ENCODE measurements around the gene SPPL2B. TPM values are rescaled to one million over a fixed set of nuclear protein-coding genes. Genes with fewer than 3 reads are reported as not detected.

Gene SPPL2B
- total RNA-seq, 2 experiments from 2014 or later, result 73.5 to 80.7 TPM

GRCh38 chr19:2363419-2363818, 34.9 kb downstream of the SPPL2B start:
- H3K9me3 Mint-ChIP-seq (ENCODE audit: insufficient read depth), result no peaks in the 10 kb centered on the region
- ChIA-PET CTCF (no interaction called here), POLR2A (no interaction called here)
- no peak for DNase-seq
- H3K27ac Mint-ChIP-seq, result no peak overlapping the region
- H3K4me1 Mint-ChIP-seq (ENCODE audit: low read depth), result peaks cover 8% of the 10 kb centered on the region
- peaks cover 3% of the 10 kb centered on the region for H3K36me3 Mint-ChIP-seq (ENCODE audit: low read depth)
- ATAC-seq, result no peak
- peaks cover 12% of the 10 kb centered on the region for H3K27me3 Mint-ChIP-seq (ENCODE audit: low read depth)
- no peak overlapping the region for H3K4me3 Mint-ChIP-seq

GRCh38 chr19:2365201-2365970, 36.9 kb downstream of the SPPL2B start:
- POLR2A ChIA-PET, result interaction anchor here (0.6 kb wide), 1 partner anchor 216 kb away, joined by 3 read pairs; no protein-coding TSS in a partner anchor
- peaks cover 9% of the 10 kb centered on the region for H3K27me3 Mint-ChIP-seq (ENCODE audit: low read depth)

GRCh38 chr19:2371656-2372055, 43.2 kb downstream of the SPPL2B start:
- Mint-ChIP-seq H3K27ac (no peak overlapping the region), H3K36me3 (ENCODE audit: low read depth) (peaks cover 5% of the 10 kb centered on the region), H3K4me1 (ENCODE audit: low read depth) (peaks cover 9% of the 10 kb centered on the region), H3K4me3 (no peak overlapping the region), H3K27me3 (ENCODE audit: low read depth) (peaks cover 2% of the 10 kb centered on the region), H3K9me3 (ENCODE audit: insufficient read depth) (peaks cover 4% of the 10 kb centered on the region)
- ATAC-seq (no peak), DNase-seq (no peak)
- CTCF ChIA-PET, result no interaction called here
- POLR2A ChIA-PET, result no interaction called here

More at GRCh38 chr19:2365201-2365970, 36.9 kb downstream of the SPPL2B start:
- ATAC-seq, result no peak
- peaks cover 5% of the 10 kb centered on the region for H3K36me3 Mint-ChIP-seq (ENCODE audit: low read depth)
- H3K4me3 Mint-ChIP-seq, result no peak overlapping the region
- no peak overlapping the region for H3K27ac Mint-ChIP-seq
- CTCF ChIA-PET, result interaction anchor here (0.6 to 1.0 kb wide), 2 partner anchors 27 to 130 kb away, joined by 3 read pairs; partner anchors contain the start of gene PLEKHJ1
- DNase-seq, result no peak
- H3K9me3 Mint-ChIP-seq (ENCODE audit: insufficient read depth), result peaks cover 4% of the 10 kb centered on the region
- peaks cover 12% of the 10 kb centered on the region for H3K4me1 Mint-ChIP-seq (ENCODE audit: low read depth)

- ATAC-seq (no peak), DNase-seq (no peak)
- peaks cover 9% of the 10 kb centered on the region for H3K4me1 Mint-ChIP-seq (ENCODE audit: low read depth)
- H3K36me3 Mint-ChIP-seq (ENCODE audit: low read depth), result peaks cover 5% of the 10 kb centered on the region
- peaks cover 2% of the 10 kb centered on the region for H3K27me3 Mint-ChIP-seq (ENCODE audit: low read depth)
- no peak overlapping the region for H3K4me3 Mint-ChIP-seq
- POLR2A ChIA-PET, result no interaction called here
- H3K27ac Mint-ChIP-seq, result no peak overlapping the region
- H3K9me3 Mint-ChIP-seq (ENCODE audit: insufficient read depth), result peaks cover 4% of the 10 kb centered on the region
- CTCF ChIA-PET, result no interaction called here
Observed at GRCh38 chr19:2372076-2372612, 43.7 kb downstream of the SPPL2B start.

GRCh38 chr19:2374808-2375207, 46.3 kb downstream of the SPPL2B start:
- no peak overlapping the region for H3K4me3 Mint-ChIP-seq
- ChIA-PET POLR2A (no interaction called here), CTCF (no interaction called here)
- H3K9me3 Mint-ChIP-seq (ENCODE audit: insufficient read depth), result no peaks in the 10 kb centered on the region
- peaks cover 2% of the 10 kb centered on the region for H3K27me3 Mint-ChIP-seq (ENCODE audit: low read depth)
- peaks cover 2% of the 10 kb centered on the region for H3K4me1 Mint-ChIP-seq (ENCODE audit: low read depth)
- no peak overlapping the region for H3K27ac Mint-ChIP-seq
- DNase-seq, result no peak
- no peak for ATAC-seq
- peaks cover 1% of the 10 kb centered on the region for H3K36me3 Mint-ChIP-seq (ENCODE audit: low read depth)

GRCh38 chr19:2375353-2376121, 47.1 kb downstream of the SPPL2B start:
- H3K9me3 Mint-ChIP-seq (ENCODE audit: insufficient read depth), result no peaks in the 10 kb centered on the region
- peaks cover 2% of the 10 kb centered on the region for H3K27me3 Mint-ChIP-seq (ENCODE audit: low read depth)
- peaks cover under 1% of the 10 kb centered on the region for H3K4me1 Mint-ChIP-seq (ENCODE audit: low read depth)
- ChIA-PET CTCF (no interaction called here), POLR2A (no interaction called here)
- no peak for DNase-seq
- H3K36me3 Mint-ChIP-seq (ENCODE audit: low read depth), result peaks cover 1% of the 10 kb centered on the region
- H3K27ac Mint-ChIP-seq, result no peak overlapping the region
- H3K4me3 Mint-ChIP-seq, result no peak overlapping the region
- ATAC-seq, result no peak

- Mint-ChIP-seq H3K27me3 (ENCODE audit: low read depth) (peaks cover 2% of the 10 kb centered on the region), H3K27ac (no peak overlapping the region), H3K36me3 (ENCODE audit: low read depth) (peaks cover 6% of the 10 kb centered on the region), H3K4me3 (no peak overlapping the region), H3K4me1 (ENCODE audit: low read depth) (no peaks in the 10 kb centered on the region), H3K9me3 (ENCODE audit: insufficient read depth) (peaks cover 8% of the 10 kb centered on the region)
- ATAC-seq, result no peak
- DNase-seq, result no peak
- ChIA-PET POLR2A (no interaction called here), CTCF (no interaction called here)
Observed at GRCh38 chr19:2376784-2377519, 48.5 kb downstream of the SPPL2B start.

- Mint-ChIP-seq H3K27ac (no peak overlapping the region), H3K4me3 (no peak overlapping the region), H3K27me3 (ENCODE audit: low read depth) (no peaks in the 10 kb centered on the region), H3K4me1 (ENCODE audit: low read depth) (no peaks in the 10 kb centered on the region), H3K36me3 (ENCODE audit: low read depth) (peaks cover 6% of the 10 kb centered on the region), H3K9me3 (ENCODE audit: insufficient read depth) (peaks cover 8% of the 10 kb centered on the region)
- ChIA-PET CTCF (interaction anchor here (0.6 to 1.3 kb wide), 3 partner anchors 12 to 463 kb away, joined by 3 to 6 read pairs (median 4); no protein-coding TSS in a partner anchor), POLR2A (no interaction called here)
- no peak for ATAC-seq
- no peak for DNase-seq
Observed at GRCh38 chr19:2380567-2380966, 52.1 kb downstream of the SPPL2B start.

- H3K27ac Mint-ChIP-seq, result no peak overlapping the region
- CTCF ChIA-PET, result interaction anchor here (0.7 to 1.3 kb wide), 3 partner anchors 11 to 53 kb away, joined by 3 to 6 read pairs (median 3); no protein-coding TSS in a partner anchor
Observed at GRCh38 chr19:2381148-2381820, 52.8 kb downstream of the SPPL2B start.

GRCh38 chr19:2382530-2383222, 54.2 kb downstream of the SPPL2B start:
- ChIA-PET POLR2A (no interaction called here), CTCF (interaction anchor here (2.0 kb wide), 1 partner anchor 10 kb away, joined by 7 read pairs; no protein-coding TSS in a partner anchor)
- ATAC-seq (no peak), DNase-seq (no peak)
- H3K4me1 Mint-ChIP-seq (ENCODE audit: low read depth), result no peaks in the 10 kb centered on the region
- H3K27ac Mint-ChIP-seq, result no peak overlapping the region
- no peak overlapping the region for H3K4me3 Mint-ChIP-seq
- no peaks in the 10 kb centered on the region for H3K27me3 Mint-ChIP-seq (ENCODE audit: low read depth)
- H3K36me3 Mint-ChIP-seq (ENCODE audit: low read depth), result peaks cover 6% of the 10 kb centered on the region
- H3K9me3 Mint-ChIP-seq (ENCODE audit: insufficient read depth), result peaks cover 8% of the 10 kb centered on the region

More at GRCh38 chr19:2381148-2381820, 52.8 kb downstream of the SPPL2B start:
- Mint-ChIP-seq H3K9me3 (ENCODE audit: insufficient read depth) (peaks cover 8% of the 10 kb centered on the region), H3K36me3 (ENCODE audit: low read depth) (peaks cover 6% of the 10 kb centered on the region), H3K27me3 (ENCODE audit: low read depth) (no peaks in the 10 kb centered on the region), H3K4me3 (no peak overlapping the region), H3K4me1 (ENCODE audit: low read depth) (no peaks in the 10 kb centered on the region)
- ATAC-seq (no peak), DNase-seq (no peak)
- POLR2A ChIA-PET, result no interaction called here
